Ovary (tissue), 9 donors: Measurements from ENCODE around the gene TIPARP. TPM values are rescaled to one million over a fixed set of nuclear protein-coding genes. Genes with fewer than 3 reads are reported as not detected.
"Not testable (repeated sequence)": the region's sequence is repeated elsewhere in the genome, so short reads cannot be mapped to it uniquely, and the experiment has no call there.

Experiments used
- DNase-seq, 5 donors: peaks; one replicate each; pipeline ENCODE4 v3.0.0-alpha.2; 2019 to 2020
- H3K27ac ChIP-seq, 2 donors: fragments of 200-600 bp; one replicate each; pipeline versions ENCODE4 v1.5.1 to v1.8.0; 2019 to 2022
- H3K27me3 ChIP-seq: fragments of 200-600 bp; one replicate; pipeline ENCODE4 v1.8.0; 2022
- H3K36me3 ChIP-seq: fragments of 200-600 bp; sonication (generic); one replicate; pipeline ENCODE4 v1.5.1; 2019
- H3K4me1 ChIP-seq: one replicate; pipeline ENCODE4 v1.8.1; 2013; ENCODE audit warnings: mild to moderate bottlenecking, moderate library complexity; ENCODE audit not compliant: insufficient read depth
- H3K4me3 ChIP-seq: fragments of 200-600 bp; sonication (generic); one replicate; pipeline ENCODE4 v1.5.1; 2017
- H3K9me3 ChIP-seq, 2 donors: fragments of 200-600 bp in 1 of 2; sonication (generic) in 1 of 2; one replicate each; pipeline versions ENCODE4 v1.5.1 to v1.8.1; 2013 to 2019; ENCODE audit warnings: mild to moderate bottlenecking in 1 of 2, moderate library complexity in 1 of 2
- CTCF ChIP-seq, 3 donors: fragments of 450-650 bp in 2 of 3; fragments of 200-600 bp in 1 of 3; IDR thresholded peaks; one replicate each; pipeline versions ENCODE4 v1.5.1 to v1.8.0; 2016 to 2022; ENCODE audit warnings: antibody characterized with exemption in 3 of 3, mild to moderate bottlenecking in 1 of 3
- EP300 ChIP-seq: sonication (generic); formaldehyde crosslinking; IDR thresholded peaks from one replicate; pipeline ENCODE4 v1.6.1; 2017; ENCODE audit warnings: antibody characterized with exemption
- POLR2A ChIP-seq: fragments of 450-650 bp; IDR thresholded peaks from one replicate; pipeline ENCODE4 v1.6.1; 2017; ENCODE audit warnings: antibody characterized with exemption, mild to moderate bottlenecking, moderate library complexity
- WGBS, 3 donors: extraction: QIAGEN DNeasy Blood & Tissue Kit in 1 of 3; methylation state at CpG; one replicate each; pipeline versions ENCODE4 v1.1.5 to v1.1.7; 2013 to 2017; 5-methylcytosine and 5-hydroxymethylcytosine counted together
- intact Hi-C, 4 donors: fragments of 100-400 bp; cut with DNase I; formaldehyde crosslinking; loops; one replicate each; pipeline versions ENCODE4 v1.11.0 to v1.15.1; 2022 to 2023
- polyA plus RNA-seq, 2 donors: library from polyadenylated mRNA; stranded (reverse); fragments of 200-250 nt in 1 of 2; fragments of 350-450 nt in 1 of 2; fragmentation: Illumina TruSeq in 1 of 2; extraction: RNeasy Lipid Tissue Mini Kit (QIAGEN cat#74804) in 1 of 2; gene quantifications; one replicate each; pipeline ENCODE4 v1.2.3, GENCODE V29; 2013 to 2014
- total RNA-seq, 7 donors: library from RNA; depleted of rRNA in 2 of 7; stranded (reverse); fragments of >200 nt in 2 of 7; fragmentation: NEBNext Ultra II Directional in 3 of 7; extraction: Animal tissue kit (Norgen Biotek cat#: 25700) in 3 of 7; gene quantifications; one replicate each; pipeline versions ENCODE4 v1.1.0 to v1.2.4, GENCODE V29; 2016 to 2023
- donor health status: DM: no; HTN: no; CAD: no; lungs with moderate emphysema.
- donor health status: DM: no; HTN: no; CAD: no.
- donor health status: Bipolar disorder and iron deficiency.
- donor health status: DM: yes; HTN: yes; CAD: no.
- donor health status: DM: no; HTN: no; CAD: no.
- donor health status: DM: yes; HTN: yes; CAD: no.

Gene TIPARP
- total and polyA plus RNA-seq, 9 donors: 11.3 to 109 (median 46.1) TPM

- TF ChIP-seq CTCF (IDR thresholded peaks at IDR 0.05): no peak
- Histone ChIP-seq H3K27ac (no peak overlapping the region), H3K9me3 (no peaks in the 10 kb centered on the region), H3K4me3 (no peak overlapping the region), H3K36me3 (no peaks in the 10 kb centered on the region), H3K4me1 (no peaks in the 10 kb centered on the region), H3K27me3 (no peaks in the 10 kb centered on the region)
- no peak for DNase-seq
- intact Hi-C loops: no loop called here
- 27 to 36% (median 35%) methylated on average over 3 of the region's 3 CpGs for WGBS, 3 donors
Observed at GRCh38 chr3:156648086-156648485, 26.3 kb upstream of the TIPARP start.

GRCh38 chr3:156649681-156650080 lies 24.7 kb upstream of the TIPARP start:
- 90 to 98% (median 96%) methylated on average over 1 of the region's 1 CpG for WGBS, 3 donors
- intact Hi-C loops: no loop called here
- no peaks in the 10 kb centered on the region for H3K9me3 ChIP-seq

DNA sequence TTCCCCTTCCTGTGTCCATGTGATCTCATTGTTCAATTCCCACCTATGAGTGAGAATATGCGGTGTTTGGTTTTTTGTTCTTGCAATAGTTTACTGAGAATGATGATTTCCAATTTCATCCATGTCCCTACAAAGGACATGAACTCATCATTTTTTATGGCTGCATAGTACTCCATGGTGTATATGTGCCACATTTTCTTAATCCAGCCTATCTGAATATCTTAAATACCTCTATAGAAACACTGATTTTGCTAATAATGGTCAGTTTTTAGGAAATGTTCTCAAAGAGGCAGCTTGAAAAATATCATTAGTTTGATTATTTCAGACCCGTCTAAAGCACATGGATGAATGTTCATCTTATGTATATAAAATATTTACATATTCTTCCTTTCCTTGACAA lies 21.7 kb upstream of the TIPARP start:
- DNase-seq, H3K4me3 ChIP-seq, H3K27ac ChIP-seq, H3K36me3 ChIP-seq, H3K9me3 ChIP-seq, H3K4me1 ChIP-seq, intact Hi-C loops, H3K27me3 ChIP-seq: not testable (repeated sequence)
- 89 to 95% (median 93%) methylated on average over 2 of the region's 2 CpGs for WGBS, 3 donors

More at GRCh38 chr3:156649681-156650080, 24.7 kb upstream of the TIPARP start:
- TF ChIP-seq EP300 (no peak), CTCF (IDR thresholded peaks at IDR 0.05) (no peak), POLR2A (no peak)
- no peak overlapping the region for H3K4me3 ChIP-seq
- no peak overlapping the region for H3K27ac ChIP-seq
- H3K36me3 ChIP-seq: no peaks in the 10 kb centered on the region
- no peaks in the 10 kb centered on the region for H3K27me3 ChIP-seq
- DNase-seq: no peak
- H3K4me1 ChIP-seq: no peaks in the 10 kb centered on the region

- DNase-seq: no peak
- Histone ChIP-seq H3K27ac (no peak overlapping the region), H3K9me3 (no peaks in the 10 kb centered on the region), H3K4me1 (no peaks in the 10 kb centered on the region), H3K36me3 (no peaks in the 10 kb centered on the region), H3K4me3 (no peak overlapping the region), H3K27me3 (no peaks in the 10 kb centered on the region)
- TF ChIP-seq CTCF (IDR thresholded peaks at IDR 0.05) (no peak), POLR2A (no peak), EP300 (no peak)
- intact Hi-C loops: no loop called here
- WGBS, 3 donors: 93 to 100% (median 97%) methylated on average over 1 of the region's 1 CpG
Observed at GRCh38 chr3:156654834-156655233, 19.6 kb upstream of the TIPARP start.

DNA sequence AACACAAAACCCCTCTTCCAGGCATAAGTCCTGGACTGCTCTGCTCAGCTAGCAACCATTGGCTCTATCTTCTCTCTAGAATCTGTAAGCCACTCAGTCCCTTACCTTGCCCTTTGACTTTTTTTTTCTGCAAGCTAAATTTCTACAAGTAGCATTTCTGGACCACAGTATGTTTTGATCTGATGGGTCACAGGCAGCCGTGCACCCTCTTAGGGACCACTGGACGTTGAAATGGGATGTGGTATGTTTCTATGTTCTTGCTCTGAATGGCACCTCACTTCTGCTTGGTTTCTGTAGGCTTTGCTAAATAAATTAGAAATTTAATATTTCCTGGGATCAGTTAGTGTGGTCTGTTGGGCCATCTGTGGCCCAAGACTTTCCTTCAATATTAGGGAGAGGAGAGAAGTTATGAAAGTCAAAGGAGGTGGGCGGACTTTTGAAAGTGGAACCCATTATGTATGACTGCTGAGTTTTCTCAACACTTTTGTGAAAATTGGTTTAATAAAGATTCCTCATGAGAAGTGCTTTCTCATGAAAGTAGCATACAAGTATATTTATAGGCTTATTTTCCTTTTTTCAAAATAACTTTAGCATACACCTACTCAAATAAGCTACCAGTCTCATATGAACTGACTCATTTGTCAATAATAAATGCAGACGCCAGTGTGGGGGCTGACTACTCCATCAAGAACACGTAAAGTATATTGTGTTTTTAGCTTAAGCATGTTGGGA lies 18.4 kb upstream of the TIPARP start:
- no peak for DNase-seq
- WGBS, 3 donors: 70 to 79% (median 79%) methylated on average over 5 of the region's 5 CpGs
- Histone ChIP-seq H3K27ac (no peak overlapping the region), H3K36me3 (no peaks in the 10 kb centered on the region), H3K4me1 (no peaks in the 10 kb centered on the region), H3K27me3 (no peaks in the 10 kb centered on the region), H3K4me3 (no peak overlapping the region), H3K9me3 (no peaks in the 10 kb centered on the region)
- intact Hi-C loops: no loop called here
- no peak for TF ChIP-seq EP300
- TF ChIP-seq CTCF (IDR thresholded peaks at IDR 0.05): no peak
- TF ChIP-seq POLR2A: no peak
